ENCODE results near the gene RPL6. TPM values are rescaled to one million over a fixed set of nuclear protein-coding genes. Genes with fewer than 3 reads are reported as not detected.

The RPL6 gene
- total and polyA plus RNA-seq, 9 of the 15 experiments (the other 6 are each of a cell fraction or from before 2014, with no cell fraction given), result 1,519 to 3,103 (median 2,396) TPM

DNA sequence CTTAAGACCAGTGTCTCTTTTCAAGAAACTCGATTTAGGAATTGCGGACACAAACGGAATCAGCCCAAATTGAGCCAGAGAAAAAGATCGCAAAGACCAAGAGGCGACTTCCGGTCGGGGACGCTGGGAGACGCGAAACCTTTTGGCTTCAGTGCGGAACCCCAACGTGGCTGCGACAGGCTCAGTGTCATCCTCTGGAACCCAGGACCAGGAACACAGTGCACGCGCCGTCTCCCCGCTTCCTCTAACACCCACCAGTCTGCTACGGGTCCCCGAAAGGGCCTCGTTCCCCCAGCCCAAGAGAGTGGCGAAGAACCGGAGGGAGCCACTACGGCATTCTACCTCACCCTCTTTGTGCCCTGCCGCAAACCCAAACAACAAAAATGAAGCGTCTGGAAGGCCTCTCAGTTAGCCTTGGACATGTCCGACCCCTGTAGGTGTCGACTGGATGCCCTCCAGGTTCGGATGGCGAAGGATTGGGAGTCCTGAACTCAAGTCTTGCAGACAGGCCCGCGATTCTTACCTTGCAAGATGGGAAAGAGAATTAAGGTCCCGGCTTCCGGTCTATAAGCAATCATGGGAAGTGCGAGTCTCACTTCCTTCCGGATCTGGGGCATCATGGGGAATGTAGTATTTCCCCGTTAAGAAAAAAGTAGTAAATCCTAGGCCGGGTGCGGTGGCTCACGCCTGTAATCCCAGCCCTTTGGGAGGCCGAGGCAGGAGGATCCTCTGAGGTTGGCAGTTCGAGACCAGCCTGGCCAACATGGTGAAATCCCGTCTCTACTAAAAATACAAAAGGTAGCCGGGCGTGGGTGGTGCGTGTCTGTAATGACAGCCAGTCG, at the start of gene RPL6 (continued):
- TF ChIP-seq, protein P1, sequence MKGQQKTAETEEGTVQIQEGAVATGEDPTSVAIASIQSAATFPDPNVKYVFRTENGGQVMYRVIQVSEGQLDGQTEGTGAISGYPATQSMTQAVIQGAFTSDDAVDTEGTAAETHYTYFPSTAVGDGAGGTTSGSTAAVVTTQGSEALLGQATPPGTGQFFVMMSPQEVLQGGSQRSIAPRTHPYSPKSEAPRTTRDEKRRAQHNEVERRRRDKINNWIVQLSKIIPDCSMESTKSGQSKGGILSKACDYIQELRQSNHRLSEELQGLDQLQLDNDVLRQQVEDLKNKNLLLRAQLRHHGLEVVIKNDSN (CRISPR knock-in tag; IDR thresholded peaks at IDR 0.05), result no peak
- no peak for TF ChIP-seq BRCA1 (IDR thresholded peaks at IDR 0.05)
- no peak for TF ChIP-seq BRCA1 (CRISPR knock-in tag; IDR thresholded peaks at IDR 0.05)
- TF ChIP-seq EP400 (IDR thresholded peaks at IDR 0.05), result peak; percentile 98
- no peak for TF ChIP-seq SP2 (IDR thresholded peaks at IDR 0.05; ENCODE audit: extremely low read depth, low read depth, low read length, poor library complexity, severe bottlenecking)
- TF ChIP-seq, protein P2, sequence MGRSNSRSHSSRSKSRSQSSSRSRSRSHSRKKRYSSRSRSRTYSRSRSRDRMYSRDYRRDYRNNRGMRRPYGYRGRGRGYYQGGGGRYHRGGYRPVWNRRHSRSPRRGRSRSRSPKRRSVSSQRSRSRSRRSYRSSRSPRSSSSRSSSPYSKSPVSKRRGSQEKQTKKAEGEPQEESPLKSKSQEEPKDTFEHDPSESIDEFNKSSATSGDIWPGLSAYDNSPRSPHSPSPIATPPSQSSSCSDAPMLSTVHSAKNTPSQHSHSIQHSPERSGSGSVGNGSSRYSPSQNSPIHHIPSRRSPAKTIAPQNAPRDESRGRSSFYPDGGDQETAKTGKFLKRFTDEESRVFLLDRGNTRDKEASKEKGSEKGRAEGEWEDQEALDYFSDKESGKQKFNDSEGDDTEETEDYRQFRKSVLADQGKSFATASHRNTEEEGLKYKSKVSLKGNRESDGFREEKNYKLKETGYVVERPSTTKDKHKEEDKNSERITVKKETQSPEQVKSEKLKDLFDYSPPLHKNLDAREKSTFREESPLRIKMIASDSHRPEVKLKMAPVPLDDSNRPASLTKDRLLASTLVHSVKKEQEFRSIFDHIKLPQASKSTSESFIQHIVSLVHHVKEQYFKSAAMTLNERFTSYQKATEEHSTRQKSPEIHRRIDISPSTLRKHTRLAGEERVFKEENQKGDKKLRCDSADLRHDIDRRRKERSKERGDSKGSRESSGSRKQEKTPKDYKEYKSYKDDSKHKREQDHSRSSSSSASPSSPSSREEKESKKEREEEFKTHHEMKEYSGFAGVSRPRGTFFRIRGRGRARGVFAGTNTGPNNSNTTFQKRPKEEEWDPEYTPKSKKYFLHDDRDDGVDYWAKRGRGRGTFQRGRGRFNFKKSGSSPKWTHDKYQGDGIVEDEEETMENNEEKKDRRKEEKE (IDR thresholded peaks at IDR 0.05; ENCODE audit: borderline replicate concordance in 1 of 2, control insufficient read depth in 1 of 2, low read depth in 2 of 2, low read length in 1 of 2), result no peak
- TF ChIP-seq, protein P3, sequence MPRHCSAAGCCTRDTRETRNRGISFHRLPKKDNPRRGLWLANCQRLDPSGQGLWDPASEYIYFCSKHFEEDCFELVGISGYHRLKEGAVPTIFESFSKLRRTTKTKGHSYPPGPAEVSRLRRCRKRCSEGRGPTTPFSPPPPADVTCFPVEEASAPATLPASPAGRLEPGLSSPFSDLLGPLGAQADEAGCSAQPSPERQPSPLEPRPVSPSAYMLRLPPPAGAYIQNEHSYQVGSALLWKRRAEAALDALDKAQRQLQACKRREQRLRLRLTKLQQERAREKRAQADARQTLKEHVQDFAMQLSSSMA (CRISPR knock-in tag; IDR thresholded peaks at IDR 0.05), result peak; percentile 45; the same call in 1 of the 2 replicates
- no peak for TF ChIP-seq ZNF354B (CRISPR knock-in tag; IDR thresholded peaks at IDR 0.05)
- no peak for TF ChIP-seq ZNF165 (CRISPR knock-in tag; IDR thresholded peaks at IDR 0.05; ENCODE audit: borderline replicate concordance)
- no peak for TF ChIP-seq DDX20 (tag; IDR thresholded peaks at IDR 0.05; ENCODE audit: low read depth)
- TF ChIP-seq, protein P4, sequence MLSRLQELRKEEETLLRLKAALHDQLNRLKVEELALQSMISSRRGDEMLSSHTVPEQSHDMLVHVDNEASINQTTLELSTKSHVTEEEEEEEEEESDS (CRISPR knock-in tag; IDR thresholded peaks at IDR 0.05), result no peak
- peak; percentile 60 for TF ChIP-seq ELF2 (CRISPR knock-in tag; IDR thresholded peaks at IDR 0.05)
- TF ChIP-seq TRIM24 (IDR thresholded peaks at IDR 0.05), result peak in 1 of 2 experiments; percentile 77; a peak in 2 of 4 replicates
- TF ChIP-seq POLR3G (IDR thresholded peaks at IDR 0.05; ENCODE audit: extremely low read depth, insufficient read length, insufficient replicate concordance), result no peak
- 0 out of 2 replicates have a peak, but pooled peaks have one; percentile 5 for TF ChIP-seq ARID1B (IDR thresholded peaks at IDR 0.05)
- TF ChIP-seq ZNF444 (CRISPR knock-in tag; IDR thresholded peaks at IDR 0.05), result no peak
- TF ChIP-seq ZNF133 (CRISPR knock-in tag; IDR thresholded peaks at IDR 0.05), result no peak
- TF ChIP-seq ZNF551 (CRISPR knock-in tag; IDR thresholded peaks at IDR 0.05), result no peak
- peak; percentile 17; the same call in 1 of the 2 replicates for TF ChIP-seq EP300 (IDR thresholded peaks at IDR 0.05; ENCODE audit: low read length)
- TF ChIP-seq NFIX (CRISPR knock-in tag; IDR thresholded peaks at IDR 0.05; ENCODE audit: low read depth), result no peak
- no peak for TF ChIP-seq BRF1 (IDR thresholded peaks at IDR 0.05; ENCODE audit: borderline replicate concordance, extremely low read depth, insufficient read length)
- TF ChIP-seq, protein P5, sequence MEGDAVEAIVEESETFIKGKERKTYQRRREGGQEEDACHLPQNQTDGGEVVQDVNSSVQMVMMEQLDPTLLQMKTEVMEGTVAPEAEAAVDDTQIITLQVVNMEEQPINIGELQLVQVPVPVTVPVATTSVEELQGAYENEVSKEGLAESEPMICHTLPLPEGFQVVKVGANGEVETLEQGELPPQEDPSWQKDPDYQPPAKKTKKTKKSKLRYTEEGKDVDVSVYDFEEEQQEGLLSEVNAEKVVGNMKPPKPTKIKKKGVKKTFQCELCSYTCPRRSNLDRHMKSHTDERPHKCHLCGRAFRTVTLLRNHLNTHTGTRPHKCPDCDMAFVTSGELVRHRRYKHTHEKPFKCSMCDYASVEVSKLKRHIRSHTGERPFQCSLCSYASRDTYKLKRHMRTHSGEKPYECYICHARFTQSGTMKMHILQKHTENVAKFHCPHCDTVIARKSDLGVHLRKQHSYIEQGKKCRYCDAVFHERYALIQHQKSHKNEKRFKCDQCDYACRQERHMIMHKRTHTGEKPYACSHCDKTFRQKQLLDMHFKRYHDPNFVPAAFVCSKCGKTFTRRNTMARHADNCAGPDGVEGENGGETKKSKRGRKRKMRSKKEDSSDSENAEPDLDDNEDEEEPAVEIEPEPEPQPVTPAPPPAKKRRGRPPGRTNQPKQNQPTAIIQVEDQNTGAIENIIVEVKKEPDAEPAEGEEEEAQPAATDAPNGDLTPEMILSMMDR (IDR thresholded peaks at IDR 0.05 in 2 of 3, conservative IDR thresholded peaks at IDR 0.05 in 1 of 3; ENCODE audit: insufficient read depth in 2 of 3, low read depth in 1 of 3, low read length in 3 of 3), result no peak

Measured in K562 (cell line).